RWPE1 (cell line): Measurements from ENCODE around the gene KCNH1.
"Not testable (repeated sequence)": the region's sequence is repeated elsewhere in the genome, so short reads cannot be mapped to it uniquely, and the experiment has no call there.

Experiments used
- CTCF ChIA-PET: fragments of 350-600 bp; sonication (Branson Sonifier 250); formaldehyde crosslinking; extraction: SDS; loops from one replicate; lab custom pipeline; 2021; lab: Yijun Ruan, JAX
- POLR2A ChIA-PET: fragments of 400-600 bp; formaldehyde crosslinking; extraction: SDS; loops from one replicate; lab custom pipeline; 2020; ENCODE audit warnings: antibody characterized with exemption; ENCODE audit not compliant: low non-redundant PET; lab: Yijun Ruan, JAX
- DNase-seq: peaks from one replicate; pipeline ENCODE4 v3.0.0; 2012; ENCODE audit warnings: low spot score
- H3K27ac ChIP-seq: fragments of 450-650 bp; 2 replicates; pipeline ENCODE4 v1.5.1; 2017
- TF ChIP-seq, protein P1 (sequence below): fragments of 450-650 bp; conservative IDR thresholded peaks from 2 replicates; pipeline ENCODE4 v1.5.1; 2017; ENCODE audit warnings: low read depth, mild to moderate bottlenecking

The KCNH1 gene

DNA sequence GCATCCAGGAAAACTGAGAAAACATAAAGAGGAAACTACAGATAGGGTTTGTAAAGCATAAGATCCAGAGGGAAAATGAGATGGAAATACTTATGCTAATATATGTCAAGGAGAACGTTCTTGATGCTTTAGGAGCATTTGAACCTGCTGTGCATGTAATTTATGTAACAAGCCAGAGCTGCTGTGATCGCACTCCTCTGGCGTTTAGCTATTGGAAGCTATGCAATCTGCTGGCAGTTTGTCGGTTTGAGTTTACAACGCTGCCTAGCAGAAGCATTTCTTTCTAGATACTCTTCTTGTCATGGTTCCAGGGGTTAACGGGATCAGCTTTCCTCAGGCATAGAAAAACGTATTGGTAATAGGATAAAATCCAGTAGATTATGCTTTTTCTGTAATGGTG, 182.7 kb downstream of the KCNH1 start:
- H3K27ac ChIP-seq: no peak overlapping the region
- POLR2A ChIA-PET: no interaction called here
- DNase-seq: no peak
- TF ChIP-seq, protein P1, sequence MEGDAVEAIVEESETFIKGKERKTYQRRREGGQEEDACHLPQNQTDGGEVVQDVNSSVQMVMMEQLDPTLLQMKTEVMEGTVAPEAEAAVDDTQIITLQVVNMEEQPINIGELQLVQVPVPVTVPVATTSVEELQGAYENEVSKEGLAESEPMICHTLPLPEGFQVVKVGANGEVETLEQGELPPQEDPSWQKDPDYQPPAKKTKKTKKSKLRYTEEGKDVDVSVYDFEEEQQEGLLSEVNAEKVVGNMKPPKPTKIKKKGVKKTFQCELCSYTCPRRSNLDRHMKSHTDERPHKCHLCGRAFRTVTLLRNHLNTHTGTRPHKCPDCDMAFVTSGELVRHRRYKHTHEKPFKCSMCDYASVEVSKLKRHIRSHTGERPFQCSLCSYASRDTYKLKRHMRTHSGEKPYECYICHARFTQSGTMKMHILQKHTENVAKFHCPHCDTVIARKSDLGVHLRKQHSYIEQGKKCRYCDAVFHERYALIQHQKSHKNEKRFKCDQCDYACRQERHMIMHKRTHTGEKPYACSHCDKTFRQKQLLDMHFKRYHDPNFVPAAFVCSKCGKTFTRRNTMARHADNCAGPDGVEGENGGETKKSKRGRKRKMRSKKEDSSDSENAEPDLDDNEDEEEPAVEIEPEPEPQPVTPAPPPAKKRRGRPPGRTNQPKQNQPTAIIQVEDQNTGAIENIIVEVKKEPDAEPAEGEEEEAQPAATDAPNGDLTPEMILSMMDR: no peak
- CTCF ChIA-PET: no interaction called here

- TF ChIP-seq, protein P1: peak; percentile 42
- DNase-seq: peak; percentile 31
- CTCF ChIA-PET: interaction anchor here (0.6 to 1.2 kb wide), 7 partner anchors 55 to 589 kb away, joined by 3 read pairs; partner anchors contain the start of gene KCNH1
- POLR2A ChIA-PET, H3K27ac ChIP-seq: not testable (repeated sequence)
These were observed 183.9 kb downstream of the KCNH1 start for GRCh38 chr1:210949940-210950546.

DNA sequence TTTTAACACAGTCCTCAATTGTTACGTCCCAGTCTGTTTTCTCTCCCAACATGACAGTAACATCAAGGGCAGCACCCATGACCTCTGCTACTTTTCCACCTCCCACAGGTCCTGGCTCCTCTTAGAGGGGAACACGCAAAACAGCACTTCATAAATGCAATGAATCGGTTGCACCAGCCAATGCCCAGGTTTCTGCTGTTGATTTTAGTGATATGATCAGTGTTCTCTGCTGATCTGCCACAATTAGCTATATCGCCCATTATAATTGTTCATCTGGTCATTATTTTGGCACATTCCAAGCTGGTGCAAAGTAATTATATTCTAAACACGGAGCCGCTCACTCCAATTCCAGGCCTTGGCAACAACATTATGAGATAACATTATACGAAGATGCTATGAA, 184.5 kb downstream of the KCNH1 start:
- TF ChIP-seq, protein P1: no peak
- H3K27ac ChIP-seq: no peak overlapping the region
- CTCF ChIA-PET: interaction anchor here (0.9 to 1.2 kb wide), 3 partner anchors 71 to 588 kb away, joined by 3 read pairs; partner anchors contain the start of gene KCNH1
- POLR2A ChIA-PET: no interaction called here
- DNase-seq: no peak

- TF ChIP-seq, protein P1: no peak
- CTCF ChIA-PET: interaction anchor here (0.9 to 1.2 kb wide), 2 partner anchors 72 to 185 kb away, joined by 3 read pairs; partner anchors contain the start of gene KCNH1
- POLR2A ChIA-PET: no interaction called here
- DNase-seq: no peak
- no peak overlapping the region for H3K27ac ChIP-seq
These were observed 184.9 kb downstream of the KCNH1 start for GRCh38 chr1:210949039-210949438.

DNA sequence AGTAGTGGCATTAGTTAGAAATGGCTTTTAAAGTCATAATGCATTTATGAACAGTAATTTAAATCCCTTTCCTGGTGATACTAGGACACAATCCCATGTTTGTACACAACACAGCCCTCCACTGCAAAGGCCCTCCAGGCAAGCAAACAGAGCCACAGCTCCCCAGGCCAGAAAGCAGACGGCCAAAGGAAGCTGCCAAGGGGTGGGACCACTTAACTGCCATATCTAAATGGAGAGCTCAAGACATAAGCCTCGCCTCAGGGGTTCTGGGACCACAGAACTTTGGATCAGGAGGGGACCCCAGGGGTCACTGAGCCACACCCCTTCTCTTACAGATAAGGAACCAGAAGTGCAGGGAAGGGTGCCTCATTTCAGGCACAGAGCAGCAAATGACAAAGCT, 189.7 kb downstream of the KCNH1 start:
- POLR2A ChIA-PET: no interaction called here
- no peak overlapping the region for H3K27ac ChIP-seq
- TF ChIP-seq, protein P1: no peak
- no peak for DNase-seq
- CTCF ChIA-PET: no interaction called here

- TF ChIP-seq, protein P1: no peak
- CTCF ChIA-PET: no interaction called here
- H3K27ac ChIP-seq: no peak overlapping the region
- POLR2A ChIA-PET: no interaction called here
- no peak for DNase-seq
These were observed 191.4 kb downstream of the KCNH1 start for GRCh38 chr1:210942513-210942912.
